HCT116 (cell line): ENCODE results near the gene PCMTD2. TPM values are rescaled to one million over a fixed set of nuclear protein-coding genes. Genes with fewer than 3 reads are reported as not detected.

Experiments used
- ATAC-seq: fragments of 200-7000 bp; cut with Tn5 transposase; 2 replicates; pipeline ENCODE4 v1.9.1; 2020; ENCODE audit warnings: mild to moderate bottlenecking, moderate library complexity
- BruUV-seq: library from RNA; stranded (reverse); fragments of 400-500 nt; replicated peaks from 2 replicates; lab custom pipeline; 2021; lab: Mats Ljungman, UMichigan
- CTCF ChIA-PET: fragments of 300-600 bp; sonication (Branson Sonifier 250); formaldehyde crosslinking; loops from one replicate; lab custom pipeline; 2021; ENCODE audit warnings: antibody characterized with exemption; lab: Charles Lee
- POLR2A ChIA-PET: fragments of 300-600, 350-600 bp; sonication (Branson Sonifier 250); formaldehyde crosslinking; loops from one replicate; lab custom pipeline; 2021; ENCODE audit warnings: antibody characterized with exemption; lab: Charles Lee
- RAD21 ChIA-PET, 2 experiments: fragments of 300-600 bp; sonication (Branson Sonifier 250); formaldehyde crosslinking; loops; one replicate each; lab custom pipeline; 2023; ENCODE audit warnings: low total read pairs in 2 of 2; ENCODE audit not compliant: uncharacterized antibody in 2 of 2, unreplicated experiment in 2 of 2, low non-redundant PET in 1 of 2; lab: Charles Lee
- DNase-seq: peaks from one replicate; pipeline ENCODE4 v3.0.0-alpha.2; 2010; ENCODE audit warnings: low read depth, low spot score
- H2AFZ ChIP-seq: fragments of 200-600 bp; shearing (Covaris generic), sonication (generic); 2 replicates; pipeline ENCODE4 v1.6.1; 2017; ENCODE audit warnings: low read depth, mixed run types, mixed read lengths, antibody characterized with exemption, low read length; ENCODE audit not compliant: poor library complexity, severe bottlenecking
- H3K27ac ChIP-seq: 2 replicates; pipeline ENCODE4 v1.5.1; 2012; ENCODE audit warnings: low read depth, low read length
- H3K27me3 ChIP-seq: fragments of 200-600 bp; sonication (generic); 2 replicates; pipeline ENCODE4 v1.6.1; 2016; ENCODE audit warnings: mixed run types, low read length, mixed read lengths; ENCODE audit not compliant: insufficient read depth
- H3K36me3 ChIP-seq, 2 experiments: fragments of 200-500 bp in 1 of 2; fragments of 200-600 bp in 1 of 2; sonication (Bioruptor generic) in 1 of 2; sonication (generic) in 1 of 2; 2 replicates each; pipeline versions ENCODE4 v1.5.1 to v1.6.1; 2014 to 2016; ENCODE audit warnings: low read length in 2 of 2, inconsistent platforms in 1 of 2, mixed read lengths in 1 of 2, mixed run types in 1 of 2; ENCODE audit not compliant: insufficient read depth in 2 of 2, control insufficient read depth in 1 of 2
- H3K4me1 ChIP-seq, 2 experiments: fragments of 200-600 bp in 1 of 2; sonication (generic) in 1 of 2; 2 replicates each; pipeline versions ENCODE4 v1.5.1 to v1.6.1; 2012 to 2017; ENCODE audit warnings: low read length in 2 of 2, inconsistent platforms in 1 of 2, mild to moderate bottlenecking in 1 of 2, mixed read lengths in 1 of 2, mixed run types in 1 of 2, moderate library complexity in 1 of 2; ENCODE audit not compliant: insufficient read depth in 2 of 2, control insufficient read depth in 1 of 2
- H3K4me2 ChIP-seq: fragments of 200-600 bp; sonication (generic); 2 replicates; pipeline ENCODE4 v1.6.1; 2017; ENCODE audit warnings: mixed run types, low read length, mixed read lengths
- H3K4me3 ChIP-seq, 2 experiments: fragments of 200-600 bp in 1 of 2; sonication (generic) in 1 of 2; replicated peaks in 1 of 2; 2 replicates each; pipeline ENCODE4 v1.5.1; 2011 to 2016; ENCODE audit warnings: low read length in 2 of 2, control low read depth in 1 of 2, low read depth in 1 of 2, mild to moderate bottlenecking in 1 of 2, mixed read lengths in 1 of 2, mixed run types in 1 of 2
- H3K79me2 ChIP-seq: fragments of 200-600 bp; sonication (generic); 2 replicates; pipeline ENCODE4 v1.6.1; 2017; ENCODE audit warnings: mild to moderate bottlenecking, mixed run types, low read length, moderate library complexity, mixed read lengths; ENCODE audit not compliant: insufficient read depth
- H3K9ac ChIP-seq: fragments of 200-600 bp; sonication (generic); 2 replicates; pipeline ENCODE4 v1.6.1; 2016; ENCODE audit warnings: low read length, mixed read lengths
- H3K9me2 ChIP-seq: fragments of 200-600 bp; sonication (generic), shearing (Covaris generic); 2 replicates; pipeline ENCODE4 v1.6.1; 2017; ENCODE audit warnings: mixed run types, mild to moderate bottlenecking, moderate library complexity; ENCODE audit not compliant: insufficient read depth
- H3K9me3 ChIP-seq, 2 experiments: fragments of 200-500 bp in 1 of 2; fragments of 200-600 bp in 1 of 2; sonication (Bioruptor generic) in 1 of 2; sonication (generic) in 1 of 2; 2 replicates each; pipeline ENCODE4 v1.6.1; 2014 to 2017; ENCODE audit warnings: low read length in 2 of 2, mixed read lengths in 2 of 2, inconsistent platforms in 1 of 2, low read depth in 1 of 2, mild to moderate bottlenecking in 1 of 2, mixed run types in 1 of 2, moderate library complexity in 1 of 2; ENCODE audit not compliant: control insufficient read depth in 1 of 2, insufficient read depth in 1 of 2
- H4K20me1 ChIP-seq: fragments of 200-600 bp; sonication (generic), shearing (Covaris generic); 2 replicates; pipeline ENCODE4 v1.6.1; 2017; ENCODE audit warnings: mixed run types, mild to moderate bottlenecking, moderate library complexity; ENCODE audit not compliant: insufficient read depth
- CBX3 ChIP-seq: IDR thresholded peaks from 2 replicates; pipeline ENCODE4 v1.6.1; 2012; ENCODE audit warnings: low read depth
- EGR1 ChIP-seq: IDR thresholded peaks from 2 replicates; pipeline ENCODE4 v1.6.1; 2012; ENCODE audit warnings: low read depth
- ELF1 ChIP-seq: IDR thresholded peaks from 2 replicates; pipeline ENCODE4 v1.6.1; 2012; ENCODE audit warnings: low read depth, borderline replicate concordance
- EZH2 ChIP-seq: fragments of 200-600 bp; sonication (generic); IDR thresholded peaks from 2 replicates; pipeline ENCODE4 v1.6.1; 2017; ENCODE audit warnings: antibody characterized with exemption, mixed run types
- JUND ChIP-seq: IDR thresholded peaks from 2 replicates; pipeline ENCODE4 v1.6.1; 2012
- SIN3A ChIP-seq: IDR thresholded peaks from 2 replicates; pipeline ENCODE4 v1.6.1; 2012; ENCODE audit warnings: low read depth
- SP1 ChIP-seq: IDR thresholded peaks from 2 replicates; pipeline ENCODE4 v1.6.1; 2012; ENCODE audit warnings: low read depth
- TCF7L2 ChIP-seq: IDR thresholded peaks from 2 replicates; pipeline ENCODE4 v1.7.0; 2011; ENCODE audit warnings: borderline replicate concordance, inconsistent platforms; ENCODE audit not compliant: insufficient read depth, insufficient read length; ENCODE audit errors: extremely low read depth
- ZFX ChIP-seq: fragments of 450-650 bp; IDR thresholded peaks from 2 replicates; pipeline ENCODE4 v1.6.1; 2017
- intact Hi-C: fragments of 100-400 bp; cut with micrococcal nuclease; formaldehyde crosslinking; loops from 2 replicates; pipeline ENCODE4 v1.10.0; 2022
- total RNA-seq: library from RNA; stranded (reverse); gene quantifications from one replicate; pipeline ENCODE4 v1.2.1, GENCODE V29; 2021; ENCODE audit not compliant: unreplicated experiment
- TF ChIP-seq, protein P1 (sequence below): IDR thresholded peaks from 2 replicates; pipeline ENCODE4 v1.6.1; 2012; ENCODE audit warnings: low read depth
- TF ChIP-seq, protein P2 (sequence below): IDR thresholded peaks from 2 replicates; pipeline ENCODE4 v1.6.1; 2012
- TF ChIP-seq, protein P3 (sequence below): IDR thresholded peaks from 2 replicates; pipeline ENCODE4 v1.6.1; 2011; ENCODE audit warnings: mild to moderate bottlenecking, low read length, moderate library complexity; ENCODE audit not compliant: insufficient replicate concordance; ENCODE audit errors: extremely low read depth
- TF ChIP-seq, protein P4 (sequence below): IDR thresholded peaks from 2 replicates; pipeline ENCODE4 v1.6.1; 2012

Gene PCMTD2
- total RNA-seq, 1 experiment from 2014 or later: 44.7 TPM

DNA sequence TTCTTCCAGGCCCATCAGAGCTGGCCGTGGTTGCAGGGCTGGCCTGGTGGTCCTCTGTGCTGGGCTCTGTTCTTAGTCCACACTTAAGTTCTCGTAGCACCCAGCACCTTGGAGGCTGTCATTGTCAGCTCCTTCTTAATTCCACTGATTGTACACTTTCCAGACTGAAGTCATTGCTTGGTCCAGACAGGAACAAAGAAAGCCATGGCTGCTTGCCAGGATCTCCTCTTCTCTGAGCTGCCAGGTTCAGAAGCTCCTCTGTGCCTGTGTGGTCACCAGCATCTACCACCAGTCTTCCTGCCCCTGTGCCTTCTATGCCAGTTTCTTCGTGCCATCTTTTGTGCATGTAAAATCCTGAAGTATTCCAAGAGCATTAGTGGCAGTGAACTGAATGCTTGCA, 39.5 kb upstream of the PCMTD2 start (continued):
- TF ChIP-seq SP1: no peak
- TF ChIP-seq ELF1: no peak
- TF ChIP-seq EZH2: no peak

DNA sequence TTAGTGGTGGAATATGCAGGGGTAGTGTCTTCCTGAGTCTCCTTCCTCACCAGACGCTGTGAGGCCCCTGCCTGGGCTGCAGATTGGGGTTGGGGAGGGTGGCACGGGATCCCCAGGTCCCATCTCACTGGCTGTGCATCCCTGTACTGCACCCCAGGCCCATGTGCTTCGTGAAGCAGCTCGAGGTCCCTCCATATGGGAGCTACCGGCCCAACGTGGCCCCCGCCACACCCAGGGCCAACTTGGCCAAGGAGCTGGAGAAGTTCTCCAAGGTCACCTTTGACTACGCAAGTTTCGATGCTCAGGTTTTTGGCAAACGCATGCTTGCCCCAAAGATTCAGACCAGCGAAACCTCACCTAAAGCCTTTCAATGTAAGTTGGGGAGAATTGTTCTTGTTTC, 38.6 kb upstream of the PCMTD2 start:
- H3K27ac ChIP-seq: no peak overlapping the region
- no peaks in the 10 kb centered on the region for H3K4me1 ChIP-seq
- no peaks in the 10 kb centered on the region for H3K9me2 ChIP-seq
- H2AFZ ChIP-seq: no peak overlapping the region
- no peaks in the 10 kb centered on the region for H3K79me2 ChIP-seq
- POLR2A ChIA-PET: no interaction called here
- H3K27me3 ChIP-seq: no peaks in the 10 kb centered on the region
- H3K9ac ChIP-seq: no peak overlapping the region
- H4K20me1 ChIP-seq: no peaks in the 10 kb centered on the region
- no peak overlapping the region for H3K4me3 ChIP-seq
- H3K36me3 ChIP-seq: no peaks in the 10 kb centered on the region
- intact Hi-C loops: no loop called here
- RAD21 ChIA-PET: no interaction called here
- no TSS peak for BruUV-seq
- no peak for DNase-seq
- TF ChIP-seq, protein P1, sequence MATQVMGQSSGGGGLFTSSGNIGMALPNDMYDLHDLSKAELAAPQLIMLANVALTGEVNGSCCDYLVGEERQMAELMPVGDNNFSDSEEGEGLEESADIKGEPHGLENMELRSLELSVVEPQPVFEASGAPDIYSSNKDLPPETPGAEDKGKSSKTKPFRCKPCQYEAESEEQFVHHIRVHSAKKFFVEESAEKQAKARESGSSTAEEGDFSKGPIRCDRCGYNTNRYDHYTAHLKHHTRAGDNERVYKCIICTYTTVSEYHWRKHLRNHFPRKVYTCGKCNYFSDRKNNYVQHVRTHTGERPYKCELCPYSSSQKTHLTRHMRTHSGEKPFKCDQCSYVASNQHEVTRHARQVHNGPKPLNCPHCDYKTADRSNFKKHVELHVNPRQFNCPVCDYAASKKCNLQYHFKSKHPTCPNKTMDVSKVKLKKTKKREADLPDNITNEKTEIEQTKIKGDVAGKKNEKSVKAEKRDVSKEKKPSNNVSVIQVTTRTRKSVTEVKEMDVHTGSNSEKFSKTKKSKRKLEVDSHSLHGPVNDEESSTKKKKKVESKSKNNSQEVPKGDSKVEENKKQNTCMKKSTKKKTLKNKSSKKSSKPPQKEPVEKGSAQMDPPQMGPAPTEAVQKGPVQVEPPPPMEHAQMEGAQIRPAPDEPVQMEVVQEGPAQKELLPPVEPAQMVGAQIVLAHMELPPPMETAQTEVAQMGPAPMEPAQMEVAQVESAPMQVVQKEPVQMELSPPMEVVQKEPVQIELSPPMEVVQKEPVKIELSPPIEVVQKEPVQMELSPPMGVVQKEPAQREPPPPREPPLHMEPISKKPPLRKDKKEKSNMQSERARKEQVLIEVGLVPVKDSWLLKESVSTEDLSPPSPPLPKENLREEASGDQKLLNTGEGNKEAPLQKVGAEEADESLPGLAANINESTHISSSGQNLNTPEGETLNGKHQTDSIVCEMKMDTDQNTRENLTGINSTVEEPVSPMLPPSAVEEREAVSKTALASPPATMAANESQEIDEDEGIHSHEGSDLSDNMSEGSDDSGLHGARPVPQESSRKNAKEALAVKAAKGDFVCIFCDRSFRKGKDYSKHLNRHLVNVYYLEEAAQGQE: no peak
- no peak for TF ChIP-seq SIN3A
- no peak for TF ChIP-seq ZFX
- no peak for TF ChIP-seq EGR1
- TF ChIP-seq, protein P2, sequence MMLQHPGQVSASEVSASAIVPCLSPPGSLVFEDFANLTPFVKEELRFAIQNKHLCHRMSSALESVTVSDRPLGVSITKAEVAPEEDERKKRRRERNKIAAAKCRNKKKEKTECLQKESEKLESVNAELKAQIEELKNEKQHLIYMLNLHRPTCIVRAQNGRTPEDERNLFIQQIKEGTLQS: no peak
- TF ChIP-seq TCF7L2: no peak
- no peak for TF ChIP-seq CBX3
- TF ChIP-seq, protein P3, sequence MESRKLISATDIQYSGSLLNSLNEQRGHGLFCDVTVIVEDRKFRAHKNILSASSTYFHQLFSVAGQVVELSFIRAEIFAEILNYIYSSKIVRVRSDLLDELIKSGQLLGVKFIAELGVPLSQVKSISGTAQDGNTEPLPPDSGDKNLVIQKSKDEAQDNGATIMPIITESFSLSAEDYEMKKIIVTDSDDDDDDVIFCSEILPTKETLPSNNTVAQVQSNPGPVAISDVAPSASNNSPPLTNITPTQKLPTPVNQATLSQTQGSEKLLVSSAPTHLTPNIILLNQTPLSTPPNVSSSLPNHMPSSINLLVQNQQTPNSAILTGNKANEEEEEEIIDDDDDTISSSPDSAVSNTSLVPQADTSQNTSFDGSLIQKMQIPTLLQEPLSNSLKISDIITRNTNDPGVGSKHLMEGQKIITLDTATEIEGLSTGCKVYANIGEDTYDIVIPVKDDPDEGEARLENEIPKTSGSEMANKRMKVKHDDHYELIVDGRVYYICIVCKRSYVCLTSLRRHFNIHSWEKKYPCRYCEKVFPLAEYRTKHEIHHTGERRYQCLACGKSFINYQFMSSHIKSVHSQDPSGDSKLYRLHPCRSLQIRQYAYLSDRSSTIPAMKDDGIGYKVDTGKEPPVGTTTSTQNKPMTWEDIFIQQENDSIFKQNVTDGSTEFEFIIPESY: no peak
- TF ChIP-seq, protein P4, sequence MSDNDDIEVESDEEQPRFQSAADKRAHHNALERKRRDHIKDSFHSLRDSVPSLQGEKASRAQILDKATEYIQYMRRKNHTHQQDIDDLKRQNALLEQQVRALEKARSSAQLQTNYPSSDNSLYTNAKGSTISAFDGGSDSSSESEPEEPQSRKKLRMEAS: no peak
- no peak for TF ChIP-seq JUND
- no peak for TF ChIP-seq ELF1
- no peak for ATAC-seq
- no peak overlapping the region for H3K4me2 ChIP-seq
- CTCF ChIA-PET: no interaction called here
- no peaks in the 10 kb centered on the region for H3K9me3 ChIP-seq
